HTERT RPE-1 (cell line): ENCODE results near the gene CARD9.
"Not testable (repeated sequence)": the region's sequence is repeated elsewhere in the genome, so short reads cannot be mapped to it uniquely, and the experiment has no call there.

Experiments used
- in situ Hi-C: fragments of 300-500 bp; cut with MboI; formaldehyde crosslinking; loops from 4 replicates; pipeline ENCODE4 v1.14.3; 2020; ENCODE audit warnings: low sequenced_read_pairs

CARD9 gene

GRCh38 chr9:136326061-136326760, 47.3 kb downstream of the CARD9 start:
- in situ Hi-C loops, result no loop called here

- in situ Hi-C loops, result no loop called here
Measured at GRCh38 chr9:136325358-136325757, 48.1 kb downstream of the CARD9 start.

- in situ Hi-C loops, result no loop called here
Measured at GRCh38 chr9:136324501-136325300, 48.8 kb downstream of the CARD9 start.

- in situ Hi-C loops, result no loop called here
Measured at GRCh38 chr9:136323371-136323789, 50.1 kb downstream of the CARD9 start.

GRCh38 chr9:136322756-136323330, 50.6 kb downstream of the CARD9 start:
- in situ Hi-C loops, result no loop called here

- in situ Hi-C loops, result no loop called here
Measured at GRCh38 chr9:136321561-136321960, 51.9 kb downstream of the CARD9 start.

- in situ Hi-C loops, result not testable (repeated sequence)
Measured at GRCh38 chr9:136320972-136321371, 52.5 kb downstream of the CARD9 start.

GRCh38 chr9:136319955-136320354, 53.5 kb downstream of the CARD9 start:
- in situ Hi-C loops, result not testable (repeated sequence)

DNA sequence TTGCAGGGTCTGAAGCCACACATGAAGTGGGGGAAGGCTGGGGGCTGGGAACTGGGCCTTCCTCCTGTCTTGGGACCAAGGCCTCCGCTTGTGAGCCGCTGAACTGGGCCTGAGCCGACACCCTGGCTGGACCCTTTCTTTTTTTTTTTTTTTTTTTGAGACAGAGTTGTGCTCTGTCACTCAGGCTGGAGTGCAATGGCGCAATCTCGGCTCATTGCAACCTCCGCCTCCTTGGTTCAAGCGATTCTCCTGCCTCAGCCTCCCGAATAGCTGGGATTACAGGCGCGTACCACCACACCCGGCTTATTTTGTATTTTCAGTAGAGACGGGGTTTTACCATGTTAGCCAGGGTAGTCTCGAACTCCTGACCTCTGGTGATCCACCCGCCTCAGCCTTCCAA, 54.2 kb downstream of the CARD9 start:
- in situ Hi-C loops, result not testable (repeated sequence)

GRCh38 chr9:136318776-136319241, 54.7 kb downstream of the CARD9 start:
- in situ Hi-C loops, result no loop called here

DNA sequence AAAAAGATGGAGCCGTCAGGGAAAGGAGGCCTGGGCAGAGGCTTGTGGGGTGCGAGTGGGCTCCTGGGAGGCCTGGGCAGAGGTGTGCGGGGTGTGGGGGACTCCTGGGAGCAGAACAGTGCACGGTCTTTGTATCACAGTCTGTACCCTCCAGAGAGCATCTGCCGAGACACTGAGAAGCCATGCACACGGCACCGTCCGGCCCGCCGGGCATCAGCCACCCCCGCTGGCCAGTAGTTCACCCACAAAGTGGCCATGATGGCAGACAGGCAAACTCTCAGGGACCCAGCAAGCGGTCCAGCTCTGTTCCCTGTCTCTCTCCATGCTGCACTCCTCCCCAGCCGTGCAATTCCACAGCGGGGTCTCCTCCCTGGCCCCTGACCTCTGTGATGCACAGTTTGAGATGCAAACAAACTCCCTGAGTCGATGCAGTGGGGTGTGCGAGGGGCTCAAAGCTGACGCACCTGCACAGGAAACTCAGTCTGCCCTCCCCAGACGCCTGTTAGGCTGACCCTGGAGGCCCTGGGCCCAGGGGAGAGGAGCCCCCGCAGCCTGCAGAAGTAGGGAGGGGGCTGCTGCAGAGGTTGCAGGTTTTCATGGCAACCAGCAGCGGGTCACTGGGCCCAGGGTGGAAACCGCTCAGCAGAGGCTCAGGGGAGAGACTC, 55.2 kb downstream of the CARD9 start:
- in situ Hi-C loops, result no loop called here

GRCh38 chr9:136317695-136318094, 55.8 kb downstream of the CARD9 start:
- in situ Hi-C loops, result no loop called here

GRCh38 chr9:136316896-136317676, 56.4 kb downstream of the CARD9 start:
- in situ Hi-C loops, result no loop called here

- in situ Hi-C loops, result no loop called here
Measured at GRCh38 chr9:136316271-136316751, 57.2 kb downstream of the CARD9 start.

GRCh38 chr9:136314944-136315343, 58.5 kb downstream of the CARD9 start:
- in situ Hi-C loops, result no loop called here

DNA sequence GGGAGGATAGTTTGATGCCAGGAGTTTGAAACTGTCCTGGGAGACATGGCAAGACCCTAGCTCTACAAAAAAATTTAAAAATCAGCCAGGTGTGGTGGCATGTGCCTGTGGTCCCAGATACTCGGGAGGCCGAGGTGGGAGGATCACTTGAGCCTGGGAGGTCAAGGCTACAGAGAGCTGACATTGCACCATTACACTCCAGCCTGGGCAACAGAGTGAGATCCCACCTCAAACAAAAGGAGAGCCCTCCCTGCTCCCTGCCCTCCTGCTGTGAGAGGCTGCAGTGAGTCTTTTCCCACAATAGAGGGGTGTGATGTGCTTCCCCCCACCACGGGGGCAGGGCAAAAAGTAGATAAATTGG, 59.4 kb downstream of the CARD9 start:
- in situ Hi-C loops, result no loop called here
